GM21576 (cell line): ENCODE measurements around the gene RAB31.
"Not testable (repeated sequence)": the region's sequence is repeated elsewhere in the genome, so short reads cannot be mapped to it uniquely, and the experiment has no call there.

ENCODE experiments used
- ATAC-seq: cut with Tn5 transposase; IDR thresholded peaks from one replicate; pipeline ENCODE4 v1.9.1; 2021; ENCODE audit warnings: mild to moderate bottlenecking, moderate library complexity; ENCODE audit not compliant: unreplicated experiment

RAB31 gene

GRCh38 chr18:9874728-9875127, 166.6 kb downstream of the RAB31 start:
- no peak for ATAC-seq

- ATAC-seq = no peak
These were observed 168.2 kb downstream of the RAB31 start for GRCh38 chr18:9876212-9876866.

GRCh38 chr18:9876867-9877654, 169.0 kb downstream of the RAB31 start:
- ATAC-seq = no peak

GRCh38 chr18:9877655-9878014, 169.5 kb downstream of the RAB31 start:
- ATAC-seq = no peak

- no peak for ATAC-seq
These were observed 170.0 kb downstream of the RAB31 start for GRCh38 chr18:9878095-9878494.

GRCh38 chr18:9878783-9879242, 170.7 kb downstream of the RAB31 start:
- no peak for ATAC-seq

GRCh38 chr18:9884090-9884489, 176.0 kb downstream of the RAB31 start:
- no peak for ATAC-seq

- no peak for ATAC-seq
These were observed 176.5 kb downstream of the RAB31 start for GRCh38 chr18:9884532-9885140.

GRCh38 chr18:9885170-9886004, 177.3 kb downstream of the RAB31 start, which contains the start of gene TXNDC2:
Gene TXNDC2, plus strand, starts transcription at chr18:9885973. Its CDS starts 708 bp downstream, at chr18:9886681.
- ATAC-seq = no peak

GRCh38 chr18:9886005-9886348, 177.9 kb downstream of the RAB31 start:
- no peak for ATAC-seq

- ATAC-seq = no peak
These were observed 179.9 kb downstream of the RAB31 start for GRCh38 chr18:9887992-9888391.

- no peak for ATAC-seq
These were observed 182.1 kb downstream of the RAB31 start for GRCh38 chr18:9890196-9890595.

- ATAC-seq = no peak
These were observed 182.9 kb downstream of the RAB31 start for GRCh38 chr18:9890957-9891356.

- not testable (repeated sequence) for ATAC-seq
These were observed 183.4 kb downstream of the RAB31 start for GRCh38 chr18:9891515-9891914.

GRCh38 chr18:9894454-9895068, 186.5 kb downstream of the RAB31 start:
- no peak for ATAC-seq

GRCh38 chr18:9897129-9897528, 189.0 kb downstream of the RAB31 start:
- ATAC-seq = no peak

GRCh38 chr18:9897787-9898291, 189.7 kb downstream of the RAB31 start:
- ATAC-seq = not testable (repeated sequence)

GRCh38 chr18:9898792-9899549, 190.9 kb downstream of the RAB31 start:
- ATAC-seq = no peak

- not testable (repeated sequence) for ATAC-seq
These were observed 191.4 kb downstream of the RAB31 start for GRCh38 chr18:9899550-9899930.

GRCh38 chr18:9900699-9901098, 192.6 kb downstream of the RAB31 start:
- ATAC-seq = no peak
